GM18499 (cell line): ENCODE data around the gene HSPA2.
"Not testable (repeated sequence)": the region's sequence is repeated elsewhere in the genome, so short reads cannot be mapped to it uniquely, and the experiment has no call there.

Experiments used
- ATAC-seq: cut with Tn5 transposase; IDR thresholded peaks from one replicate; pipeline ENCODE4 v1.9.1; 2021; ENCODE audit warnings: moderate number of reproducible peaks; ENCODE audit not compliant: insufficient read depth, unreplicated experiment

The HSPA2 gene

GRCh38 chr14:64550621-64551333 is 10.2 kb downstream of the HSPA2 start:
- ATAC-seq, result no peak

- no peak for ATAC-seq
These were observed 14.0 kb downstream of the HSPA2 start for GRCh38 chr14:64554556-64554955.

- ATAC-seq, result no peak
These were observed 16.0 kb downstream of the HSPA2 start for GRCh38 chr14:64556526-64556925.

GRCh38 chr14:64558216-64558615 is 17.7 kb downstream of the HSPA2 start:
- not testable (repeated sequence) for ATAC-seq

DNA sequence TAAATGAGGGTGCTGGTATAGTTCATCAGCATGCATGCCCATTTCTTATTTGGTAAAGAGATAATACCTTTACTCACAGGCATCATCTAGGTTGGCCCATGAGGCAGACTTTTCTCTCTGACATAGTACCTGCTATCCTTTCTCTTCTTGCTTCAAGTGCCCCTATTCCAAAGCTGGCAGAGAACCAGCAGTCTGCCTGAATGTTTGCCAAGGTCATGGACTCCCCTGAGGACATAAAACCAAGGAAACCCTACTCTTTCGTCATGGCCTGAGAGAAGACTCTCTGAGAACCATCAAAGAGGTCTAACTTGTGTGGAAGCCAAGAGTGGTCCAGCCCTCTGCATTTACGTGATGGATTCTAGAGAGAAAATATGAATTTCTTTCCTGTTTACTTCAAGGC is 21.1 kb downstream of the HSPA2 start:
- ATAC-seq, result no peak

DNA sequence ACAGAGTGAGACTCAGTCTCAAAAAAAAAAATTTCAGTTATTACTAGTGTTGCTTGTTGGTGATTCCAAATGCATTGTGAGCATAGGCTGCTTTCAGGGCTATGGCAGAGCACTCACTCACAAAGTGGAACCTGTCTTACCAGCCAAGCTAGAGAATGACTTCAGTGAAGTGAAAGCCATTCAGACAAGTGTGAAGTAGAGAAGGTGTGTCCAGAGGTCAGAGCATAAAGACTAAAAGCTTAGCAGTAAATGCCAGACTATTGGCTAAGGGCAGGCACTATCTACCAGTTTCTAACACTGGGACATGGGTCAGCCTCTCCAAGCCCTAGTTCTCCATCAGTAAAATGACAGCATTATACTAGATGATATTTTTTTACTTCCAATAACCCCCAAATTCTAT is 21.9 kb downstream of the HSPA2 start:
- ATAC-seq, result no peak

DNA sequence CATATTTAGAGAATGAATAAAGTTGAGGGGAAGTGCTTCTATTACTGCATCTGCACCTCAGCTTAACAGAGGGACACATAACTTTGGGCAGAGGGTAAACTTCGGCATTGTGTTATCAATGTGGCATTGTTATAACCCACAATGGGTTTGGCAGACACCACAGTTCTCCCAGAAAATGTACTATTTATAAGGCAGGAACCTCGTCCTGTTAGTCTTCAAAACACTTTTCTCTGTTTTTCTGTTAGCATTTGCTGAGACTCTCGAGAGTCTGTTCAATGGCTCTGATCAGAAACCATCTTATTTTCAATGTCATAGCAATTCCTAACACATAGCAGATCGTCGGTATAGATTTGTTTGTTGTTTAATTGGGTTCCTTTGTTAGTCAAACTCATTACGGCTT is 23.2 kb downstream of the HSPA2 start:
- no peak for ATAC-seq

DNA sequence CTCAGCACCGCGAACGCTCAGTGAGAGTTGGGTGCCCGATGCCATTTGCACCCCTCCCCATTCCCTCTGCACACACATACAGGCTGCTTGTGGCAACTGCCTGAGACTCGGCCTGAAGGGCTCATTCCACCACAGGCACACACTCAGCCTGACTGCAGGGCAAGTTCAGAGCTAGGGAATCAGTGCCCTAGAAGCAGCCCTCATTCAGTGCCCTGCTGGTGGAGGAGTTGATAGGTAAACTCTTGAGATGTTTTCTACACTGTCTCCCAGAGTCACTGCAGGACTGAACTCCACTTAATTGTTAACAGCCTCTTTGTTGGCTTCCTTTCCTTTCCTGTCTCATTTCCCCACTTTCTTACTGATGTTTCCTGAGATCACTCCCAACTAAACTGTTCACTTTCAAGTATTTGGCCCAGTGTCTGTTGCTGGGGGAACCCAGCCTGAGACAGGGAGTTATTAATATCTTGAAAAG is 26.1 kb downstream of the HSPA2 start:
- no peak for ATAC-seq

GRCh38 chr14:64569138-64569631 is 28.6 kb downstream of the HSPA2 start:
- no peak for ATAC-seq

DNA sequence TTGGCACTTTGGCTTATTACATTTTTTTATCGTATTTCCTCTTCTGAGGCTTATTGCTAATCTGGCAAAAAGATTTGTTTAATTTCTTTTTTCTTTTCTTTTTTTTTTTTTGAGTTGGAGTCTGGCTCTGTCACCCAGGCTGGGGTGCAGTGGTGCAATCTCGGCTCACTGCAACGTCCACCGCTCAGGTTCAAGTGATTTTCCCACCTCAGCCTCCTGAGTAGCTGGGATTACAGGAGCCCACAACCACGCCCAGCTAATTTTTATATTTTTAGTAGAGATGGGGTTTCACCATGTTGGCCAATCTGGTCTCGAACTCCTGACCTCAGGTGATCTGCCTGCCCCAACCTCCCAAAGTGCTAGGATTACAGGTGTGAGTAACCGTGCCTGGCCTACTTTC is 29.1 kb downstream of the HSPA2 start:
- not testable (repeated sequence) for ATAC-seq

DNA sequence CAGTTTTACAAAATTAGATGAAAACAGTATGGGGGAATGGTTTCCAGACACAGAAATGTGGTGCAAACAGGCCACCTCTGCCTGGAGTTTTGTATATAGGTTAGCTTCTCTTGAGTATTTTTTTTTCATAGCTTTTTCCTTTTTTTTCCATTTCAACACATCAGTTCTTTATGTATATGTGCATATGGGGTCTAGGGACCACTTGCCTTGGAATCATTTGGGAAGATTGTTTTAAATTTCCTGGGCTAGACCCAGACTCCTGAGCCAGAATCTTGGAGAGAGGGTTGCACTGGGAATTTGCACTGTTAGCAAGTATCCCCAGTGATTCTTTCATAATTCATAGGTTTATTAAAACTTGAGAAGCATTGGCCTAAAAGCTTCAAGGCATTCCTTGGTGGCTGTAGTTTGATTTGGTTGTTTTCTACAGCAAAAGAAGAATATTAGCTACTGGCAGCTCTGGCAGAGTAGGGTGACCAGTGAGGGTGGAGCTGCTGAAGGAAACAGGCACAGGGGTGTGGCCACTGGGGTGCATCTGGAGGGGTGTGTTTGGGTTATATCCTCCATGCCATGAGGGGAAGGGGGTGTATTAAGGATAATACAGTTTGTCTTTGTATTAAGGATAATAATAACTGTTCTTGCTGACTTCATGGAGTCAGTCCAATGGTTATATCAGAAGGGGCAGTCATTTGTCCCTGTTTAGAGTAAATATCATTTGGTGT is 32.0 kb downstream of the HSPA2 start:
- no peak for ATAC-seq

GRCh38 chr14:64573109-64573508 is 32.6 kb downstream of the HSPA2 start:
- ATAC-seq, result no peak

DNA sequence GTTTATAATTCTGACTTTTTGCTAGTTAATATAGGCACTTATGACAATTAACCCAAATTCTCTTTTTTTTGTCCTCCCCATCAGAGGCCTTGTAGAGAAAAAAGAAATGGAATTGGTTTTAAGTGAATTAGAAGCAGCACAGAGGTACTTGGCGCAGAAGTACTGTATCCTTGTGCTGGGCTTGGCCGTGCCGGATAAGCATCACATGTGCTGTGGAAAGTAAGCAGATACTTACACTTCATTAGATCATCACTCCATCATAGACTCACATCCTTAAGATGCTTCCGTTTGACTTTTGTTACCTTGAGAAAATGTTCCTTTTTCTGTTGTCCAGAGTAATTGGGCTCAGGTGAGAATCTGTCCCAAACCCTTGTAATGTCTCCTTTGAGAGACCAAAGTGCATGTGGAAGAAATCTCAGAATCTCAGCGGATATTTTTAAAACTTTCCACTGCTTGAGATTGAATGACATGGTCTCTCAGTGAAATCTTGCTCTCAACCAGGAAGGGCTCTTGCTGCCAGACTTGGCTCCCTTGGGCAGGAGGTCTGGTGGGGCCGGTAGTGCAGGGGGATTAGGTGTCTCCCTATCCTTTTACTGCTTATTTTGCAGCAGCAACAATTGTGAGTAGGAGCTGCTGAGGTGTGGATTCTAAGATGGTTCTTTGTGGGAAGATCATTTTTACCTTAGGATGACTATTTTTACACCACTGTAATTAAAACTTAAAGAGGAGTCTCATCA is 34.0 kb downstream of the HSPA2 start:
- no peak for ATAC-seq

DNA sequence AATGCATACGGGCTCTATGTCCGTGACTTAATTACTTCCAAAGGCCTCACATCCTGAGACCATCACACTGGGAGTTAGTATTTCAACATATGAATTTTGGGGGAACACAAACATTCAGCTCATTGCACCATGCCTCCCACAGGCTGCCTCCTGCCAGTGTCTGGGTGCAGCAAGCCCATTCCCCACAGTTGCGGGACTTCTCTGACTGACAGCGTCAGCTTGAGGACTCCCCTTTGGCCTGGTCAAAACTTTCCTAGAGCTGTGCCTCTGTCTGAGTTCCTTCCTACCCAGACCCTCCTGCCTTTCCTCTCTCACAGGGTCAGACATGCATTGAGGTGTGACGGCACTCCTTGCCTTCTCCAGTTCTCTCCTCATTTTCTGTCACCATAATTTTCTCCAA is 36.7 kb downstream of the HSPA2 start:
- no peak for ATAC-seq

GRCh38 chr14:64580467-64580866 is 39.9 kb downstream of the HSPA2 start:
- ATAC-seq, result no peak

- no peak for ATAC-seq
These were observed 40.8 kb downstream of the HSPA2 start for GRCh38 chr14:64581363-64581762.

DNA sequence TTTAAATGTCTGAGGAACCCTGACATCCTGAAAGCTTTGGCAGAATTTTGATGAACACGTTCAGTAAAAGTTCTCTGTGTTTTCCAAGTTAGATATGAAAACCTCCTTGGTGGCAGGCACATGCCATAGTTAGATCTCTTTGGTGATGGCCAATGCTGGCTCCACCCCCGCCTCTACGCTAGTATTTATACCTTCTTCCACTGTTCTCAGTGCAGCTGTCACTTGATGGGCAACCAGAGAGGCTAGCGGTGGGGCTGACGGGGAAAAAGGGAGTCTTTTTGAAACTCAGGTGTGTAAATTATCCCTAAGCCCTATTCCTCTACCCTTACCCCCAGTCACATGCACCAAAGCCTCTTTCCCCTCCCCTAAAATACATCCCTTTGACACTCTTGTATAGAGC is 41.3 kb downstream of the HSPA2 start:
- no peak for ATAC-seq

- ATAC-seq, result no peak
These were observed 43.6 kb downstream of the HSPA2 start for GRCh38 chr14:64584190-64584589.

DNA sequence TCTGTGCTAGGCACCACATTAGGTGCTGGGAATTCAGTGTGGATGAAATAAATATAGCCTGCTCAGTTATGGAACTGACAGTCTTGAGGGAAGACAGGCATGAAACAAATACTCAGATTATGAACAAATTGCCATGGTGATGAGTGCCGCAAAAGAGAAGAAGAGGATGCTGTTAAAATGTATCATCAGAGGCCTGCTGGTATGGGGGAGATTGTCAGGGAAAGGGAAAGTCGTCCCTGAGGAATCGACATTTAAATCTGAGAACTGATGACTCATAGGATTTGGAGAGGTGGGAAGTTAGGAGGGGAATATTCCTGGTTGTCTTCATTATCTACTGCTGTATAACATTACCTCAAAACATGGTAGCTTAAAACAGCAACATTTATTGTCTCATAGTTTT is 51.3 kb downstream of the HSPA2 start:
- no peak for ATAC-seq
